Activated CD4-positive, alpha-beta T cell treated with anti-CD3 and anti-CD28 coated beads for 1 hour (primary cell): ENCODE data around the gene CUL9.

ENCODE experiments used
- DNase-seq: peaks from one replicate; pipeline ENCODE4 v3.0.0-alpha.2; 2020

CUL9 gene

GRCh38 chr6:43173591-43174262 is 8.3 kb upstream of the CUL9 start:
- no peak for DNase-seq

- peak; percentile 91 for DNase-seq
Measured at GRCh38 chr6:43174263-43175112, 7.5 kb upstream of the CUL9 start.

- DNase-seq, result no peak
Measured at GRCh38 chr6:43175676-43176422, 6.1 kb upstream of the CUL9 start.

- no peak for DNase-seq
Measured at GRCh38 chr6:43176423-43176786, 5.6 kb upstream of the CUL9 start.

GRCh38 chr6:43178150-43178549 is 3.8 kb upstream of the CUL9 start:
- no peak for DNase-seq

GRCh38 chr6:43178951-43179830 is 2.8 kb upstream of the CUL9 start:
- no peak for DNase-seq

GRCh38 chr6:43180058-43180457 is 1.9 kb upstream of the CUL9 start:
- no peak for DNase-seq

- DNase-seq, result no peak
Measured at GRCh38 chr6:43180985-43181384, 1.0 kb upstream of the CUL9 start.

- no peak for DNase-seq
Measured at GRCh38 chr6:43181621-43181941, 415 bp upstream of the CUL9 start.

GRCh38 chr6:43183441-43183840 is 1.4 kb downstream of the CUL9 start:
- no peak for DNase-seq

GRCh38 chr6:43184268-43184985 is 2.4 kb downstream of the CUL9 start:
- DNase-seq, result no peak

GRCh38 chr6:43185391-43185985 is 3.5 kb downstream of the CUL9 start:
- DNase-seq, result no peak

GRCh38 chr6:43186019-43186418 is 4.0 kb downstream of the CUL9 start:
- no peak for DNase-seq

GRCh38 chr6:43186706-43187105 is 4.7 kb downstream of the CUL9 start:
- DNase-seq, result no peak

GRCh38 chr6:43187821-43188220 is 5.8 kb downstream of the CUL9 start:
- DNase-seq, result no peak

GRCh38 chr6:43188426-43188825 is 6.4 kb downstream of the CUL9 start:
- no peak for DNase-seq

GRCh38 chr6:43189776-43190304 is 7.8 kb downstream of the CUL9 start:
- DNase-seq, result no peak

- no peak for DNase-seq
Measured at GRCh38 chr6:43192911-43193310, 10.9 kb downstream of the CUL9 start.

- DNase-seq, result no peak
Measured at GRCh38 chr6:43193929-43194328, 11.9 kb downstream of the CUL9 start.

- DNase-seq, result no peak
Measured at GRCh38 chr6:43196337-43196736, 14.3 kb downstream of the CUL9 start.

GRCh38 chr6:43199912-43200311 is 17.9 kb downstream of the CUL9 start:
- DNase-seq, result no peak

- DNase-seq, result no peak
Measured at GRCh38 chr6:43200541-43200940, 18.5 kb downstream of the CUL9 start.
